IPS-NIHi11 (cell line): Measurements from ENCODE around the gene CCDC88C.
A peak's percentile ranks its signal among the peaks of the same experiment; 100 is the strongest.
"Not testable (repeated sequence)": the region's sequence is repeated elsewhere in the genome, so short reads cannot be mapped to it uniquely, and the experiment has no call there.

ENCODE experiments used
- DNase-seq: peaks from one replicate; pipeline ENCODE4 v3.0.0; 2012; ENCODE audit warnings: mixed read lengths, low spot score

CCDC88C gene

DNA sequence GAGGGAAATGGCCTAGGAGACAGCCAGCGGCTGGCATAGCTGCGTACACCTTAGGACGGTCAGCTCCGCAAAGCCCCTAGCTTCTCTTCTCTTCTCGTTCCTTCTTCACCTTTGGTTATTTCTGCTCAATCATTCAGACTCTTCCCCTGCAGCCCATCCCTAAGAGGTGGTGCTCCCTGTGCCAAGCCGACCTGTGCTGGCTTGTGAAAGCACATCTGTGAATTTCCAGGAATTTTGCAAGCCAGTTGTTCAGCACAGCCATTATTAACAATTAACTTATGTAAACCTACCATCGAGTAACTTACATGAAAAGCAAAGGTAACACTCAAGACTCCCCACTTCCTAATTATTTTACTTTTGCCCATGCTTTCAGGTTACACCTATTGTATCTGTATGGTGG lies 152.2 kb downstream of the CCDC88C start:
- no peak for DNase-seq

GRCh38 chr14:91264151-91265150 lies 153.2 kb downstream of the CCDC88C start:
- peak; percentile 64 for DNase-seq

- no peak for DNase-seq
Measured at GRCh38 chr14:91263329-91263728, 154.3 kb downstream of the CCDC88C start.

GRCh38 chr14:91261986-91262549 lies 155.6 kb downstream of the CCDC88C start:
- DNase-seq: no peak

DNA sequence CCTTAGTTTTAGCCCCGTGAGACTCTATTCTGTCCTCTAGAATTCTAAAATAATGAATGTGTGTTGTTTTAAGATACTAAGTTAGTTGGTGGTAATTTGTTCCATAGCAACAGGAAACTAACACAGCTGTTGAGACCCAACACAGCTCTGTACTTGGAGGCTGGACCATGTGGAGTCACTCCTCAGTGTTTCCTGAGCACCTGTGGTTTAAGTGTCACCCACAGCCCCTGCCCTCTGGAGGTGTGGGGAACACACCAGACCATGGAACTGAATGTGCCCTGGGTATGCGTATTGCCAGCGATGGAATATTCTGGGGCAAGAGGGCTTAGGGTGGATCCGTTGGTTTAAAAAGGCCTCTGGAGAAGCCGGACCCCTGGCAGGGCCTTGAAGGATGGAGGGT lies 156.5 kb downstream of the CCDC88C start:
- DNase-seq: no peak

GRCh38 chr14:91258876-91259275 lies 158.7 kb downstream of the CCDC88C start:
- no peak for DNase-seq

- no peak for DNase-seq
Measured at GRCh38 chr14:91258011-91258618, 159.5 kb downstream of the CCDC88C start.

DNA sequence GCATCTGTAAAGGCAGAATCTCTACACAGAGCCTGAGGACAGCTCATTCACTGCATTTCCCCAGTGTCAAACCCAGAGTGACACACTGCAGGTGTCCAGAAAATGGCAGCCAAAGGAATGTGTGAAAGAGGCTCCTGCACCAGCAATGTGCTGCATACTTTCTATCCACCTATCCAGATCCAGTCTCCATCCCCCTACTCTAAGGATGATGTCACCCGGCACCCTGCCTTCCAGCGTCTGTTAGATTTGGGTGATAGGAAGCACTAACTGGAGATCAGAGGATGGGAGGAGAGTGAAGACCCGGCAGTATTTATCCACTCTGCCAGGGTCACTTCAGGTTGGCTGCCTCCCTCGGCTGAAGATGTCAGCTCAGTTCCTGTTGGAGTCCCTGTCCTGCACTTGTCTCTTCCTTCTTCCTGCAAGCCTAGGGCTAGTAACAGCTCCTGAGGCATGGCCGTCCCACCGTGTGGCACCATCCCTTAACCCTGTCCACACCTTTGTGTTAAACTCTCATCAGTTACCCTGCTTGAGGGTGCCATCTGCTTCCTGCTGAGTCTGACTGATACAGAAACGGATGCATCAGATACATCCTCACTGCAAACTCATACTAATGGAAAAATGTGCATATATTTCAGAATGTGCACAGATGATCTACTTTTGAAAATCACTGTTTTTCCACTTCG lies 160.2 kb downstream of the CCDC88C start:
- DNase-seq: no peak

GRCh38 chr14:91256661-91257060 lies 161.0 kb downstream of the CCDC88C start:
- DNase-seq: no peak

DNA sequence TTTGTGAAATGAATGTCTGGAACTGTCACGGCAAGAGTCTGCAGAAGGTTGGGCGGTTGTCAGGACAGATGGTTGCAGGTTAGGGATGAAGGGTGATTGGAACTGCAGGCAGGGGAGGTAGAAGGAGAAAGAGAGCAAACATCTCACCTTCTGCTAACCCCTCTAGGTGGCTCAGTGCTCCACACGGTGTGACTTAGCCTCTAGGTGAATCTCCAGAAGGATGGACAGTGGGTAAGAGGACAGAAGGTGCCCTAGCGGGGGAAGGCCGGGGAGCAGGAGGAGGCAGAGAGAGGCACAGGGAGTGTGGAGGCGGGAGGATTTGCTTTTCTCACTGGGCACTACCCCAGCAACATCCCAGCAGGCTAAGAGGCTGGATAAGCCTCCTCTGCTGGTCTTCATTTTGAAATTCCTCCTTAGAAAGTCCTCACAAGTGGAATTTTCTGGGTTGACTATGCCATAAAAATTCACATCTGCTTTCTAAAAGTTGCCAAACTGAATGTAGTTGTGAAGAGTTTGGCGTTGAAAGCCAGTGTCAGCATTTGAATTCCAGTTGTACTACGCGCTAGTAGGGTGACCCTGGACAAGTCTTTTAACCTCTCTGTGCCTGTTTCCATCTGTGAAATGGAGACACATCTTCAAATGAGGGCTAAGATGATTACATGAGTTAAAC lies 162.5 kb downstream of the CCDC88C start:
- no peak for DNase-seq

DNA sequence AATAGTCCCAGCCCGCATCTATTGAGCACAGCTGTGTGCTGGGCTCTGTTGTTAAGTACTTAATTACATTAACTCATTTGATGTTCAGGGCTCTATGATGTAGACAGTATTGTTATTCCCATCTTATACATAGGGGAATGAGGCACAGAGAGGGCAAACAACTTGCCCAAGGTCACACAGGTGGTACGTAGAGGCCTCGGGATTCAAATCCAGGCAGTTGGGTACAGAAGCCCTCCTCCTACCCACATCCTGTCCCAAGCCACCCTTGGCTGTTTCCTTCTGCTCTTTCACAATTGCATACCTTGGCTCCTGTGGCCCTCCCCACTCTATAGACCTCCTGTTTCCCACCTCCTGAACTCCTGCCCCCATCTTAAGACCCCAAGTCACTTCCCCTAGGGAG lies 163.2 kb downstream of the CCDC88C start:
- DNase-seq: no peak

DNA sequence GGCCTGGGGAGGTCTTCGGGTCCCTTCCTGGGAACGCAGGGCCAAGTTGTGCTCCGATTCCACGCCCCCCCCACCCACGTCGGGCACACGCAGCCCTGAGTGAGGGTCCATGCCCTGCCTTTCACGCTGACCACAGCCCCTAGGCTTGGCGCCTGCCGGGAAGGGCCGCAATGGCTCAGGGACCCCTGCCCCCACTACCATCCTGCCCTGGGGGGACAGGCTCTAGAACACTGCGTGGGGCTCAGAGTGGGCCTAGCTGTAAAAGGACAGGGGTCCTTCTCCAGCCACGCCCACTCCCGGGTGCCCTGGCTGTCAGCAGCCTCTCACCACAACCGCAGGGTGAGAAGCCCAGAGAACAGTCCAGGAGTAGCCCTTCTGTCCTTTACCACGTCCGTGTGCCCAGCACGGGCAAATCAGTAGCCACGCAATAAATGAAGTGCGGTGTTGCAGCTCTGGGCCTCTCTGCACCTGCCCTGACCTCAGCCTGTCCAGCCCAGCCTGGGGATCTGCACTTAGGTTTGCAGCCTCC lies 163.8 kb downstream of the CCDC88C start:
- no peak for DNase-seq

- peak; percentile 75 for DNase-seq
Measured at GRCh38 chr14:91252871-91253794, 164.5 kb downstream of the CCDC88C start.

DNA sequence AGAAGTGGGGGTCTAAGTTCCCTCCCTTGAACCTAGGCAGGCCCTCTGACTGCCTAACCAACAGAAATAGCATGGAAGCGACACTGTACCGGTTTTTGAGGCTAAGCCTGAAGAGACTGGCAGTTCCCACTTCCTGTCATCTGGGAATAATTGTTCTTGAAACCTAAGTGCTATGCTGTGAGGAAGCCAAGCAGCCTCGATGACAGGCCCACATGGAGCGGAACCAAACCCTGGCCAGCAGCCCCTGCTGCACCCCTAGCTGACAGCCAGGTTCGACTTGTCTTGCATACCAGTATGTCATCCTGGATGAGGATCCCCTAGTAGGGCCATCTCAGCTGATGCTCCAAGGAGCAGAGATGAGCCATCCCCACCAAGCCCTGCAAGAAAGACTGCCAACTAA lies 166.7 kb downstream of the CCDC88C start:
- no peak for DNase-seq

DNA sequence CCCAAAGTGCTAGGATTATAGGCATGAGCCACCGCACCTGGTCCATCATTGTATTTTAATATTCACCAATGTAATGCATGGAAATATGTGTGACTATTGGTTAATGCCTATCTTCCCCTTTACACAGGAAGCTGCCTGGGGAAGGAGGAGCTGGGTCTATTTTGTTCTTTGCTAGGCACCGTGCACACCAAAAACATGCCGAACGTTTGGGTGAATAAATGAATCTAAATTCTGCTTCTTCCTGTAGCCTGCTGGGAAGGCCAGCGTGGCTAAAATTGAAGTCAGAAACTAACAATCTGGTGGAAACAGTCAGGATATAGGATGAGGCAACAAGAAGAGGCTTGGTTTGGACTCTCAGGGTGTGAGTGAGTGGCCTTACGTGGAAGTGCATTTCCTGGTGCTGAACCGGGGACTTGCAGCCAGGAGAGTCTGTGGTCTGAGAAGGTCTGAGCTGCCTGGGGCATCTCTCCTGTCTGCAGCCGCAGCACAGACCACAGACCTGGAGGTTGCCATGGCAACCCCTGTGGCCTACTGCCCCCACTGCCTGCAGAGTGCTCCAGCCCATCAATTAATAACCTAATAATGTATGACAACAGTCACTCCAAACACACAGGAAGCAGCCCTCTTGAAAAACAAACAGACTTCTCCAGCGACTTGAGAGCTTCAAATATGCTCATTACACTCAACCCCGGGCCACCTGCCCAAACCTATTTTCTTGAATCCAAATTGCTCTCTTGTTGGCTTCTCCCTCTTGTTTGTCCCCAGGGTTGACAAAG lies 167.6 kb downstream of the CCDC88C start:
- DNase-seq: peak; percentile 67

DNA sequence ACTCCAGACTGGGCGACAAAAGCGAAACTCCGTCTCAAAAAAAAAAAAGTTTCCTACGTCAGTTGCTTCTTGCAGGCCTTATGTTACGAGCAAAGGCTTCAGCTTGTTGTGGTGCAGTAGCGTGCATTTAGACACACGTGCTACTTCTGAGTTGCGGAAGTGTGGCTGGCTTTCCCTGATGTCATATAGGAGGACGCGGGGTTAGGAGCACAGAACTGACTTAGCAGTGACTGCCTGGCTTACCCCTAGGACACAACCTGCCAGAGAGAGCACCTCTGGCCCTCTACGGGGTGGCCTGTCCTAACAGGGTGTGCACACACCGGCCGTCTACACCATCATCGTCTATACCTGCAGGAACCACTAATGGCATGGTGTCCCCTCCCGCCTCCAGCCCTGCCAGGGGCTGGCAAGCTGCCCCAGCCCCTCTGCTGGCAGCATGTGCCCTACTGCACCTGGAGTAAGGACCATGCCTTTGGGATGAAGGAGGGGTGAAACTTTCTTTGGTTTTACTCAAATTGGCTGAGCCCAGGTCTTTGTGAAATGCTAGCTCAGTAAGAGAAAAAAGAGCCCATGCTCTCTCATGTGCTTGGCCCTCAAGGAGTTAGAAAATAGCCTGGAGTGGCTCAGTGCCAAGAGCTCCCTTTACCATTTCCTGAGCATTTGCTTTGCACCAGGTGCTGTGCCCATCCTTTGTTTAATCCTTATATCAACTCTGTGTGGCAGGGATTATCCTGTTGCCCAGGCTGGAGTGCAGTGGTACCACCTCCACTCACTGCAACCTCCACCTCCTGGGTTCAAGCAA lies 171.4 kb downstream of the CCDC88C start:
- DNase-seq: no peak

- not testable (repeated sequence) for DNase-seq
Measured at GRCh38 chr14:91245616-91246015, 172.0 kb downstream of the CCDC88C start.

DNA sequence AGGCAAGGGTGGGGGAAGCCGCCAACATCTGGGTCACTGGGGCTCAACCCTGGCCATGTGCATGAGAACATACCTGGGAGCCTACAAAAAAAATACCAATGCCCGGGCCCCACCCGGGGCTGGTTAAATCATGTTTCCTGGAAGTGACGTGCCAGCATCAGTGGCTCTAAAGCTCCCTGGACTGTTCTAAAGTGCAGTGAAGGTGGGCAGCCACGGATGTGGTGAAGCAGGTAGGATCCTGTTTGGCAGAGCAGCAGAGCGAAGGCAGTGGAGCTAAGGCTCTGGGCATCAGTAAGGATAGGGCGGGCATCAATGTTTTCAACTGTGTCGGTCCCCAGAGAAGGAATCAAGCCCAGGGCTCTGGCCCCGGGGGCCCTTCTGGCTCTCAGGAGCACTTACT lies 172.6 kb downstream of the CCDC88C start:
- DNase-seq: no peak

- peak; percentile 56 for DNase-seq
Measured at GRCh38 chr14:91244501-91244901, 173.1 kb downstream of the CCDC88C start, which contains the start of gene GPR68. Gene GPR68 (minus strand): TSS chr14:91244704. CDS start chr14:91235050, 9,654 bp downstream.
